ENCODE results near the gene KRTAP12-1.

KRTAP12-1 gene

DNA sequence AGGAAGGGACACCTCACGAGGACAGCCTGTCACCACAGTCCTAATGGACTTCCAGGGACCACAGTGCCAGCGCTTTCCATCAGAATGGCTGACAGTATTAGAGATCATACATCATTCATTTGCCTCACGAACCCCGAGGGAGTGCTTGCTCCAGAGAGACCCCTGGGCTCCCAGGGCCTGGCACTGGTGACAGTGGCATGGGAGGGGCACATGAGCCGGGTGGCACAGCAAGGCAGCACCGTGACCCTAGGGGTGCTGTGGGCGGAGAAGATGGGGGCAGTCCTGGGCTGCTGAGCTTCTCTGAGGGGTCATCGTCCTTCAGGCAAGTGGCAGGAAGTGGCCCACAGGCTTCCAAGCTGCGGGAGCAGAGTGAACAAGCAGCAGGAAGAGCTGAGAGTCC is 45.8 kb upstream of the KRTAP12-1 start:
- TF ChIP-seq, protein P1, sequence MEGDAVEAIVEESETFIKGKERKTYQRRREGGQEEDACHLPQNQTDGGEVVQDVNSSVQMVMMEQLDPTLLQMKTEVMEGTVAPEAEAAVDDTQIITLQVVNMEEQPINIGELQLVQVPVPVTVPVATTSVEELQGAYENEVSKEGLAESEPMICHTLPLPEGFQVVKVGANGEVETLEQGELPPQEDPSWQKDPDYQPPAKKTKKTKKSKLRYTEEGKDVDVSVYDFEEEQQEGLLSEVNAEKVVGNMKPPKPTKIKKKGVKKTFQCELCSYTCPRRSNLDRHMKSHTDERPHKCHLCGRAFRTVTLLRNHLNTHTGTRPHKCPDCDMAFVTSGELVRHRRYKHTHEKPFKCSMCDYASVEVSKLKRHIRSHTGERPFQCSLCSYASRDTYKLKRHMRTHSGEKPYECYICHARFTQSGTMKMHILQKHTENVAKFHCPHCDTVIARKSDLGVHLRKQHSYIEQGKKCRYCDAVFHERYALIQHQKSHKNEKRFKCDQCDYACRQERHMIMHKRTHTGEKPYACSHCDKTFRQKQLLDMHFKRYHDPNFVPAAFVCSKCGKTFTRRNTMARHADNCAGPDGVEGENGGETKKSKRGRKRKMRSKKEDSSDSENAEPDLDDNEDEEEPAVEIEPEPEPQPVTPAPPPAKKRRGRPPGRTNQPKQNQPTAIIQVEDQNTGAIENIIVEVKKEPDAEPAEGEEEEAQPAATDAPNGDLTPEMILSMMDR (IDR thresholded peaks at IDR 0.05; ENCODE audit: low read depth, low read length) = no peak
- DNase-seq = no peak
- Histone ChIP-seq H3K36me3 (no peaks in the 10 kb centered on the region), H3K9me3 (ENCODE audit: severe bottlenecking) (peaks cover 29% of the 10 kb centered on the region), H3K4me3 (ENCODE audit: low read depth, low read length) (no peak overlapping the region), H3K27ac (no peak overlapping the region), H3K27me3 (ENCODE audit: insufficient read depth, low read depth, severe bottlenecking) (no peaks in the 10 kb centered on the region)

DNA sequence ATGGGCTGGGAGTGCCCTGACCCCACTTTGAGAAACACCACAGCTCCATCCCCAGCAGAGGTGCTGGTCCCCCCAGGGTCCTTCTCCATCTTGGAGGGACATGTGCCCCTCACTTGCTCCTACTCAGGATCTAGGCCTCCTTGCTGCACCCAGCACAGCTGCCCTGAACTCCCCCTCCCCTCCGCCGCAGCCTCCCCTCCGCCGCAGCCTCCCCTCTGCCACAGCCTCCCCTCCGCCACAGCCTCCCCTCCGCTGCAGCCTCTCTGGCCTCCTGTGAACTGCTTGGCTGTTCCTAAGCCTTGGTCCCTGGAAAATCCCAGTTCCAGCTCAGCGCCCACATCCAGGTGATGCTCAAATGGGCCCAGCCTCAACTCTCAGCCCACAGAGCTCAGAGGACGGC is 45.4 kb upstream of the KRTAP12-1 start:
- no peak overlapping the region for H3K27ac ChIP-seq
- H3K27me3 ChIP-seq (ENCODE audit: insufficient read depth, low read depth, severe bottlenecking) = no peaks in the 10 kb centered on the region

DNA sequence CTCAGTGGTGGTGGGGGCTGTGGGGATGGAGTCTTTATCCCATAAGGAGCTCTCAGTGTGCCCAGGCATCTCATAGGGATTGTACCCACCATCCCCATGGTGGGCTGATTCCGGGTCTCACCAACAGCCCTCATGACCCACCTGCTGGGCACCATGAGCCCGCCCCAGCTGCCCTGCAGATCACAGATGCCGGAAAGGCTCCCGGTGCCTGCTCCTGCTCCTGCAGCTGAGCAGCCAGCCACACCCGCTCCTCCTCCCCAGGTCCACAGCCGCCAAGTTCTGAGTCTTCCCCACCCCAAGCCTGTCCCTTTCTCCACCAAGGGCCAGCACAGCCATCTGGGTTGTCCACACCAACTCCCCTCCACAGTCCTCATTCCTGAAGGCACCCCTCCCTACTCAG is 44.9 kb upstream of the KRTAP12-1 start:
- TF ChIP-seq, protein P1 (IDR thresholded peaks at IDR 0.05; ENCODE audit: low read depth, low read length) = no peak
- H3K4me3 ChIP-seq (ENCODE audit: low read depth, low read length) = no peak overlapping the region
- H3K27ac ChIP-seq = no peak overlapping the region
- H3K27me3 ChIP-seq (ENCODE audit: insufficient read depth, low read depth, severe bottlenecking) = no peaks in the 10 kb centered on the region
- peaks cover 27% of the 10 kb centered on the region for H3K9me3 ChIP-seq (ENCODE audit: severe bottlenecking)
- H3K36me3 ChIP-seq = no peaks in the 10 kb centered on the region
- no peak for DNase-seq

More for the DNA sequence above, 45.4 kb upstream of the KRTAP12-1 start:
- DNase-seq = no peak
- no peak overlapping the region for H3K4me3 ChIP-seq (ENCODE audit: low read depth, low read length)
- TF ChIP-seq, protein P1 (IDR thresholded peaks at IDR 0.05; ENCODE audit: low read depth, low read length) = no peak
- no peaks in the 10 kb centered on the region for H3K36me3 ChIP-seq
- peaks cover 27% of the 10 kb centered on the region for H3K9me3 ChIP-seq (ENCODE audit: severe bottlenecking)

DNA sequence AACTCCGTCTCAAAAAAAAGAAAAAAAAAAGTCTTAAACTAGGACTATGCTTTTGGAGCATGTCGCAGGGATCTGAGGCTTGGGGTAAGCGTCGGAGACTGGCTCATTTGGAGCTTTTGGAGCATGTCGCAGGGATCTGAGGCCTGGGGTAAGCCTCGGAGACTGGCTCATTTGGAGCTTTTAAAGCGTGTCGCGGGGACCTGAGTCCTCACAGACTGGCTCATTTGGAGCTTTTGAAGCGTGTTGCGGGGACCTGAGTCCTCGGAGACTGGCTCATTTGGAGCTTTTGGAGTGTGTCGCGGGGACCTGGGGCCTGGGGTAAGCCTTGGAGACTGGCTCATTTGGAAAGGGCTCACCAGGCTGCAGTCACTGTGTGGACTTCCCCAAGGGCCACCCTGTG is 43.0 kb upstream of the KRTAP12-1 start:
- DNase-seq = no peak
- H3K27ac ChIP-seq = no peak overlapping the region
- H3K4me3 ChIP-seq (ENCODE audit: low read depth, low read length) = no peak overlapping the region
- TF ChIP-seq, protein P1 (IDR thresholded peaks at IDR 0.05; ENCODE audit: low read depth, low read length) = no peak
- no peaks in the 10 kb centered on the region for H3K36me3 ChIP-seq
- no peaks in the 10 kb centered on the region for H3K27me3 ChIP-seq (ENCODE audit: insufficient read depth, low read depth, severe bottlenecking)
- H3K9me3 ChIP-seq (ENCODE audit: severe bottlenecking) = peaks cover 13% of the 10 kb centered on the region

DNA sequence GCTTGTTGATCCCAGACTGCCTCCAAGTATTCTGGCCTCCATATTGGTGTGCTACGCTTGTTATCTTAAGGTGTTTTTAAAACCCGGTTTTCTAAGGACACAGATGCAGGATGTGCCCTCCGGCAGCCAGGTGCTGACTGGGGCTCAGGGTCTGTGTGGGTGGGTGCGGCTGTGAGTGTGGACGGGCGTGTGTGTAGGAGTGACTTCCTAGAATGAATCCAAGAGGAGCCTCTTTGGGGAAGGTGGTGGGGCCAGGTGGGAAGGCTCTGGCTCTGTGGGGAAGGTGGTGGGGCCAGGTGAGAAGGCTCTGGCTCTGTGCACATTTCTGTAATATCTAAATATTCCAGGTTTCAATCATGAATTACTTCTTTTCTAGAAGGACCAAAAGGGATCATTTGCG is 42.2 kb upstream of the KRTAP12-1 start:
- no peak overlapping the region for H3K4me3 ChIP-seq (ENCODE audit: low read depth, low read length)
- no peak for DNase-seq
- H3K27me3 ChIP-seq (ENCODE audit: insufficient read depth, low read depth, severe bottlenecking) = no peaks in the 10 kb centered on the region
- H3K27ac ChIP-seq = no peak overlapping the region
- H3K36me3 ChIP-seq = no peaks in the 10 kb centered on the region
- peaks cover 6% of the 10 kb centered on the region for H3K9me3 ChIP-seq (ENCODE audit: severe bottlenecking)
- TF ChIP-seq, protein P1 (IDR thresholded peaks at IDR 0.05; ENCODE audit: low read depth, low read length) = no peak
